Muscle layer of duodenum (tissue), 2 donors: Measurements from ENCODE around the gene CDC42BPG.

Experiments used
- H3K27ac ChIP-seq: one replicate; pipeline ENCODE4 v1.7.0; 2013; ENCODE audit warnings: mild to moderate bottlenecking, low read length
- H3K27me3 ChIP-seq: one replicate; pipeline ENCODE4 v1.7.0; 2013; ENCODE audit warnings: low read depth, mild to moderate bottlenecking, control low read depth, low read length
- H3K36me3 ChIP-seq, 2 donors: one replicate each; pipeline ENCODE4 v1.7.0; 2013; ENCODE audit warnings: low read length in 2 of 2, control low read depth in 1 of 2, mild to moderate bottlenecking in 1 of 2; ENCODE audit not compliant: insufficient read depth in 2 of 2, control insufficient read depth in 1 of 2
- H3K4me1 ChIP-seq, 2 donors: one replicate each; pipeline ENCODE4 v1.7.0; 2013; ENCODE audit warnings: low read length in 2 of 2, mild to moderate bottlenecking in 2 of 2, control low read depth in 1 of 2, moderate library complexity in 1 of 2; ENCODE audit not compliant: insufficient read depth in 2 of 2, control insufficient read depth in 1 of 2
- H3K4me3 ChIP-seq, 2 donors: one replicate each; pipeline ENCODE4 v1.7.0; 2013; ENCODE audit warnings: low read length in 2 of 2, low read depth in 1 of 2, mild to moderate bottlenecking in 1 of 2
- H3K9me3 ChIP-seq, 2 donors: one replicate each; pipeline ENCODE4 v1.7.0; 2013; ENCODE audit warnings: low read length in 2 of 2, control low read depth in 1 of 2, mild to moderate bottlenecking in 1 of 2; ENCODE audit not compliant: control insufficient read depth in 1 of 2
- donor health status: healthy.

The CDC42BPG gene

DNA sequence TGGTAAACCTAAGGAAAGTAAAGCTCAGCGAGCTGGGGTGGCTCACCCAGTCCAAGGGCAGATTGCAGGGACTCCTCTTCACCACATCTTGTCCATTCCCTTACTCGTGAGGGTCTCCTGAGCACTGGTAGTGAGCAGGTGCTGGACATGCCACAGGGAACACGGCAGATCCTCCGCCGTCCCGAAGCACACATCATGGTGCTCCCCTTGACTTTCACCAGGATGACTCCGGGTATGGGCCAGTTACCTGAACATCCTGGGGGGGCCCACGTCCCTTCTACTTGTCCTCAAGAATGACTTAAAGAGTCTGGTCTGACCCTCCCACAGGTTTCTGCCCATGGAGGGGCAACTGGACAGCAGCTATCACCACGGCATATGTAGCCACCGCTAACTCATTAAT, 58.1 kb downstream of the CDC42BPG start:
- H3K27me3 ChIP-seq: no peaks in the 10 kb centered on the region
- no peaks in the 10 kb centered on the region for H3K9me3 ChIP-seq
- no peak overlapping the region for H3K4me3 ChIP-seq
- H3K27ac ChIP-seq: no peak overlapping the region
- H3K36me3 ChIP-seq: peaks cover 3 to 19% of the 10 kb centered on the region in 2 donors
- H3K4me1 ChIP-seq: peaks cover 3 to 5% of the 10 kb centered on the region in 2 donors

DNA sequence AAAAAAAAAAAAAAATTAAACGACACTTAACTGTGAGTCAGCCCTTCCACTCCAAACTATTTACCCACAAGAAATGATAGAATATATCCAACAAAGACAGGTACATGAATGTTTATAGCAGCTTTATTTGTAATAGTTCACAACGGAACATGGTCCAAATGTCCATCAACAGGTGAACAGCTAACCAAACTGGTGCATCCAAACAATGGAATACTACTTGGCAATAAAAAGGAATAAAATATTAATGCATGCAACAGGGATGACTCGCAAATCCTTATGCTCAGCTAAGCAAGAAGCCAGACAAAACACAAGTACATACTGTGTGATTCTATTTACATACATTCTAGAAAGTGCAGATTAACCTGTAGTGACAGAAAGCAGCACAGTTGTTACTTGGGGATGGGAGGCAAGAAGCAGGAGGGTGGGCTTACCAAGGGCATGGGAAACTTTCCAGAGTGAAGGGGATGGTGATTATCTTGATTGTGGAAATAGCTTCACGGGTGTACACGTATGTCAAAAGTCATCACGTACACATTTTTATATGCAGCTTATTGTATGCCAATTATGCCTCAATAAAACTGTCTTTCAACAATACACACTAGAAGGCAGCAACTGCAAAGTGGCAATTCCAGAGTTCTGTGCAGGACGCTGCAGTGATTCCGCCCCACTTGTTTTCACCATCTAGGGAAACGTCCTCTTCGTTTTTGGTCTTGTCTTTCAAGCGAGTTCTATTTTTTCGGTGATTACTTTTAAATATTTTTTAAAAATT, 59.5 kb downstream of the CDC42BPG start:
- no peaks in the 10 kb centered on the region for H3K9me3 ChIP-seq
- peaks cover 0 to 15% of the 10 kb centered on the region in 2 donors for H3K36me3 ChIP-seq
- no peak overlapping the region for H3K27ac ChIP-seq
- H3K4me1 ChIP-seq: peaks cover 3 to 5% of the 10 kb centered on the region in 2 donors
- no peaks in the 10 kb centered on the region for H3K27me3 ChIP-seq
- no peak overlapping the region for H3K4me3 ChIP-seq

DNA sequence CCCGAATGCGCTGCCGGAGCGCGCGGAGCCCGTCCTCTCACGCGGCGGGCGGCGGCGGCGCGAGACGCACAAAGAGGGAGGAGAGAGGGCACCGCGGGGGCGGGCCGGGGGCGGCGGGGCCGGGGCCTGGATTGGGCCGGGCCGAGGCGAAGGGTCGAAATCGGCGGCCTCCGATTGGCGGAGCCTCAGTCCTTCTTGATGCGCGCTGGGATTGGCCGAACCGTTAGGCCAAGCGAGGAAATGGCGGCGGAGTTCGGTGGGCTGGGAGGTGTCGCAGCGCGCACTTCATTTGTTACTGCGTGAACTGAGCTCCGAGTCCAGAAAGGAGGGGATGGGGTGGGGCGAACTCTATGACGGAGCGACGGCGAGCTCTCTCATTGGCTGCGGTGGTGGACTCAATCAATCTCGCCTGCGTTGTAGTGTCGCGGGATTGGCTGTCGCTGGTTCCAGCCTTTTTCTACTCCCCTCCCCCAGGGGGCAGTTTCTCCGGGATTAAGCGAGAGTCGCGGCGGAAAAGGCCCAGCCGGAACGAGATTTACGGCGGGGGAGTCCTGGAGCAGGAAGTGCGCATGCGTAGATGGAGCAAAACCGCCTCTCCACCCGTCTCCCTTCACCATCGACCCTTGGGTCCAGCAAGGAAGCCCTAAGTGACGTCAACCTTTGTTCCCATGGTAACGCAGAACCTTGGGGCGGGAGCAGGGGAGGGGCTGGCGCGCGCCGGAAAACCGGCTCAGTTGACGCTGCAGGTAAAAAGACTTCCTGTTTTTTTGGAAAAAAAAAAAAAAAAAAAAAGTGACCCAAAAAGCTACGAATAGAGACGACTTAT, 65.8 kb downstream of the CDC42BPG start, which contains the start of gene SF1:
Gene SF1 (minus strand): TSS at position 70 of the 826 bp plus-strand sequence. CDS start 150 bp downstream, outside the sequence.
- no peaks in the 10 kb centered on the region for H3K27me3 ChIP-seq
- peaks cover 13 to 34% of the 10 kb centered on the region in 2 donors for H3K4me1 ChIP-seq
- H3K4me3 ChIP-seq: peak within 1 kb of the TSS; percentile 80 to 96
- peaks cover 17 to 28% of the 10 kb centered on the region in 2 donors for H3K36me3 ChIP-seq
- peak within 1 kb of the TSS; percentile 93 for H3K27ac ChIP-seq
- no peaks in the 10 kb centered on the region for H3K9me3 ChIP-seq

DNA sequence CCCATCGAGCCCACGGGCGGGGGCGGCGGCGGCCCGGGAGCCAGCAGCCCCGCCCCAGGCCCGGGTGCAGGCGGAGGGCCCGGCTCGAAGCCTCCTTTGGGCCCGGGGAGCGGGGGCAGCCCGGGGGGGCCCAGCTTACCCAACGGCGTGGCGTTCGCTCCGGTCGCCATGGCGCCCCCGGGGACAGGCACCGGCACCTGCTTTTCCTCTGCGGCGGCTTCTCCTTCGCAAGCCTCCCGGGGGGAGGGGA, 66.3 kb downstream of the CDC42BPG start:
- Histone ChIP-seq H3K4me1 (peaks cover 13 to 39% of the 10 kb centered on the region in 2 donors), H3K36me3 (peaks cover 23 to 34% of the 10 kb centered on the region in 2 donors), H3K9me3 (no peaks in the 10 kb centered on the region), H3K27me3 (no peaks in the 10 kb centered on the region), H3K27ac (no peak overlapping the region), H3K4me3 (peak overlapping the region in 1 of 2 donors; percentile 71)

DNA sequence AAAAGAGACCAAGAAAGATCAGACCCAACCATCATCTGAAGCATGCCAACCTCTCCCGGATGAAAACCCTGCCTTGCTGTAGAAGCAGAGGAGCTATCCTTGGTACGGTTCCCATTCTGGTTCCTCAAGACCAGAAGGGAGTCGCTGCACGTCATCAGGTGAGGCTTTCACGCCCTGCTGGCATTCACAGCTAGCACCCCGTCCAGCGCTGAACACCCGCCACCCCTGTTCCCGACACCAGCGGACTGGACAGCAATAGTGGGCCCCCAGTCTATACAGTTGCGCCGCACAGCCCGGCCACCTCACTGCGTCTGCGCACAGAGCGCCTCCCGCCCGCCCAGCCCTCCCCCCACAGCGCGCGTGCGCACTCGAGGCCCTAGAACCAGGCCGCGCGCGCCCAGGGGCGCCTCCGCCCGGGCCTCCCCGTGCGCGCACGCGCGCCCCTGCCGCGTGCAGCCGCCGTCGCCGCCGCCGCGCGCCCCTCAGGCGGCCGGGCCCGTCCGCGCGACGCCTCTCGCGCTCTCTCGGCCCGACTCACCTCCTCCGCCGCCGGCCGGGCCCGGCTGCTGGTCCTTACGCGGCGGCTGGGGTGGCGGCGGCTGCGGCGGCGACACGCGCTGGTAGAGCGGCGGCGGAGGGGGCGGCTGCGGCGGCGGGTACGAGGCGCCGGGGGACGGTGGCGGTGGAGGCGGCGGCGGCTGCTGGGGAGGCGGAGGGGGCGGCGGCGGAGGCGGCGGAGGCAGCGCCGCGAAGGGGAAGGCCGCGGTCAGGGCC, 66.8 kb downstream of the CDC42BPG start:
- Histone ChIP-seq H3K36me3 (peaks cover 28 to 39% of the 10 kb centered on the region in 2 donors), H3K4me3 (peak overlapping the region; percentile 80 to 96), H3K4me1 (peaks cover 13 to 44% of the 10 kb centered on the region in 2 donors), H3K9me3 (no peaks in the 10 kb centered on the region), H3K27ac (peak overlapping the region; percentile 79), H3K27me3 (no peaks in the 10 kb centered on the region)

DNA sequence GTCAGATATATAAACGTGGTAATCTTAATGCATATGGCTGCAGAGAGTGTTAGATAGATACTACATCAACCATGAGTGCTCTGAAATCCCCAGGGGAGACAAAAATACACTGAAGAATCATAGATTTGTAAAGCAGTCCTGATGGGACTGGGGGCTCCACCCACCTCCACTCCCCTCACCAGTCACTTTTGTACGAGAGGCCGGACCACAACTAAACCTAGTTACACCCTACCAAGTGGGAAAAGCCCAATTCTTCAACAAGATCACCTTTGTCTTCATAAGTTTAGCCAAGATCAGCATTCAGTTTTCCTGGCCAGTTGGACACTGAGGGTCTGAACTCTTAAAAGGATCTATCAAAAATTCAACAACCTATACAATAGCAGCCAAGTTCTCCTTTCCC, 67.6 kb downstream of the CDC42BPG start:
- Histone ChIP-seq H3K9me3 (no peaks in the 10 kb centered on the region), H3K27ac (peak overlapping the region; percentile 79), H3K4me1 (peaks cover 13 to 51% of the 10 kb centered on the region in 2 donors), H3K4me3 (peak overlapping the region; percentile 80 to 96), H3K27me3 (no peaks in the 10 kb centered on the region), H3K36me3 (peaks cover 35 to 45% of the 10 kb centered on the region in 2 donors)

DNA sequence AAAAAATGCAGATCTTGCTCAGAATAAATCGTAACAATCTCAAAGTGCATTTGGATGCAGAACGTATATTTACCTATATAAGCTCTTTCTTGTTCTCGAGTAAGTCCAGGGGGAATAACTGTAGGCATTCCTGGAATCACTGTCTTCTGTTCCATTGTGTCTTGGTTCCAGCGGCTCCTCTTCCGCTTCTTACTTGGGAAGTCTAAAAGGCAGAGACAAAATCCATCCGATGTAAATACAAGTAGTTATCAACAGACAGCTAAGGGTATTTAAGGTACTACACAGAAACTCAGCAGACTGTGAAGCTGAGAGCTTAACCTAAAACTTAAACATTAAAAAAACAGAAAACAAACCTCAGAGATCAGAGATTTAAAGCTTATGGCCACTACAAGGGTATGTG, 68.0 kb downstream of the CDC42BPG start:
- H3K36me3 ChIP-seq: peaks cover 37 to 50% of the 10 kb centered on the region in 2 donors
- H3K4me3 ChIP-seq: peak overlapping the region; percentile 80 to 96
- H3K4me1 ChIP-seq: peaks cover 13 to 51% of the 10 kb centered on the region in 2 donors
- no peaks in the 10 kb centered on the region for H3K9me3 ChIP-seq
- H3K27me3 ChIP-seq: no peaks in the 10 kb centered on the region
- H3K27ac ChIP-seq: peak overlapping the region; percentile 79

DNA sequence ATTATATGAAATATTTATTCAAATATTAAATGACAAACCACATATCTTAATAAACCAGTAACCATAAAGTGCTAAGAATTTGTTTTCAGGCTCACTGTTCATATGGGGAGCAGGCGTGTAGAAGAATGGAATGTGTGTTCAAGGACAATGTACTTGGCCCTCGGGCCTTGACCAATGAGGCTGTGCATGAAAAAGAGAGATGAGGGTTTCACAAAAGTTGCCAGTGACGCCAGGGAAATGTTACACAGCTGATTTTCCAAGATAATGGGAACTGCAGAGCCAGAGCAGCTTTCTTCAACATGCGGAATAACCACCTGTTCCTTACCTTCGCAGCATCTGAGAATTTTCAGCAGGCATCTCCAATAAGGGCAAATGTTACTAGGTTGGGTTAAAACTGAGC, 70.3 kb downstream of the CDC42BPG start:
- peaks cover 58 to 72% of the 10 kb centered on the region in 2 donors for H3K36me3 ChIP-seq
- H3K27ac ChIP-seq: no peak overlapping the region
- H3K4me3 ChIP-seq: no peak overlapping the region
- H3K4me1 ChIP-seq: peaks cover 13 to 51% of the 10 kb centered on the region in 2 donors
- no peaks in the 10 kb centered on the region for H3K27me3 ChIP-seq
- no peaks in the 10 kb centered on the region for H3K9me3 ChIP-seq
